ENCODE results near the gene HOXB4.

The HOXB4 gene

GRCh38 chr17:48571826-48572417 is 6.2 kb downstream of the HOXB4 start:
- DNase-seq (ENCODE audit: low read depth in 2 of 2), result no peak

- DNase-seq (ENCODE audit: low read depth in 2 of 2), result no peak
Measured at GRCh38 chr17:48571024-48571818, 6.9 kb downstream of the HOXB4 start.

DNA sequence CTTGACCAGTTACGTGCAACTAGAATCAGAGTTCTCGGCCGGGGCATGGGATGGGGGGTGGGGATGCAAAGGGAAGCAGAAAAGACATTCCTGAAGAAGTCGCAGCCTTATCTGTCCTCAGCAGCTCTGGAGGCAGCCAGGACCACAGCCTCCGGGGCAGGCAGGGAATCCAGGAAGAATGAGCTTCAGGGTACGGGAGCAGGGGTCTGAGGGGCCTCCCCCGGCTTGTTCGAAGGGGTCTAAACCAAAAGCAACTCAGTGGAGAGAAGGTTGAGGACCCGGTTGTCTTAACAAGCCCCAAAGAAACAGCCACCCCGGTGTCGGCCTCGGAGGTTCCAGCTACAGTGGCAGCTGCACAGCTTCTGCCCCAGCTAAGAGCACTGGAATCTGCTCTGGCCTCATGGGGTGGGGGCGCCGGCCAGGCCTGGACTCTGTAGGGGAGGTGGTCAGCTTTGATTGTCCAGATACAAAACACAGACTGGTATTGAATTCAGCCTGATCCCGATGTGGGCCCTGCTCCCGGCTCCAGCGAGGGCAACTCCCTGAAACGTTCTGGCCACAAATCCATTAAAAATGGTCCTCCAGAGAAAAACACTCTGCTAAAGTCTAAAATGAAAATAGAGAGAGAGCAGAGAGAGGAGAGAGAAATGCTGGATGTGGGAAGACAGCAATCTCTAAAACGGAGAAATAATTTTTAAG is 7.7 kb downstream of the HOXB4 start:
- no peak for DNase-seq (ENCODE audit: low read depth in 2 of 2)

GRCh38 chr17:48569674-48570324 is 8.4 kb downstream of the HOXB4 start:
- DNase-seq (ENCODE audit: low read depth in 2 of 2), result no peak

GRCh38 chr17:48569240-48569582 is 8.9 kb downstream of the HOXB4 start:
- DNase-seq (ENCODE audit: low read depth in 2 of 2), result no peak

DNA sequence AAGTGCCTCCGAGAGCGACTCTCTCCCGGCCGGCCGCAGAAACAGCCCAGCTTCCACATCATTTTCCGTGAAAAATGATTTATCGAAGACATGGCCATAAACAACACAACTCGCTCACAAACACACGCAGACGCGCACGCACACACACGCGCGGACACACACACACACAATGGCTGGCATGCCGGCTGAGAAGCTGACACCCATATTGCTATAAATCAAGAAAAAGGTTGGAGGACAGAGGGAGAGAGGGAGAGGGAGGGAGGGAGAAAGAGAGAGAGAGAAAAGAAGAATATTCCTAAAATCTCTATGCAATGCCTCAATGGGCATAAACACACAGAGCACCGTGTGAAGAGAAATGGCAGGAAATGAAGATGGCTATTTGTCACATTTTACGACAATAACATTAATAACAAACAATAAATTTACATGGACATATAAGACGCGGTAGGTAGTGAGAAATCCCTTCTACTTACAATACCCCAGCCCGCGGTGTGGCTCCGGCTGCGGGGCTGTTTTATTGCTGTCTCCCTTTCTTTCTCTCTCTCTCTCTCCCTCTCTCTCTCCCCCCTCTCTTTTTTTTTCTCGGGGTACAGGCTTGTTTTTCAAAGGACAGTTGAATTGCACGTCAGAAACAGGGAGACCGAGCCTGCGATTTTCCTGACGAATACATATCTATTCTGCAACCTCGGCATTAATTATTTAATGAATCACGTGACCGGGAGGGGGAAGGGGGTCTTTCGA is 9.5 kb downstream of the HOXB4 start:
- DNase-seq (ENCODE audit: low read depth in 2 of 2), result no peak

- DNase-seq (ENCODE audit: low read depth in 2 of 2), result no peak
Measured at GRCh38 chr17:48567646-48568354, 10.3 kb downstream of the HOXB4 start.

DNA sequence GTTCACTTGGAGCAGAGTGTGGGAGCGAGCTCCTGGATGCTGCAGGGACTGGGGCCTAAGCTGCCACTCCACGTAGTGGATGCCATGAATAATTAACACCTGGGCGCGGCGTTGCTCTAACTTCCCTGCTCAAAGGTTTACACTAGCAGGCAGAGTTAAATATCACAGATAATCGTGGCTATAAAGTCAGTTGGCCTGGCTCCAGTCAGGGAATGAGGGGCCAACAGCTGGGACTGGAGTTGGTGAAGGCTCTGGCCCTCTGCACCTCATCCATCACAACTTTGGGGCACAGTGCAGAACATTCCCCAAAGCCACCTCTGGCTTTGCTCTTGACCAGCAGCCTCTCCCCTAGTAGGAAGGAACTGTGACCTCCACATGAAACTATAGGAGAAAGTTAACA is 10.9 kb downstream of the HOXB4 start:
- no peak for DNase-seq (ENCODE audit: low read depth in 2 of 2)

GRCh38 chr17:48566717-48567116 is 11.4 kb downstream of the HOXB4 start:
- DNase-seq (ENCODE audit: low read depth in 2 of 2), result no peak

DNA sequence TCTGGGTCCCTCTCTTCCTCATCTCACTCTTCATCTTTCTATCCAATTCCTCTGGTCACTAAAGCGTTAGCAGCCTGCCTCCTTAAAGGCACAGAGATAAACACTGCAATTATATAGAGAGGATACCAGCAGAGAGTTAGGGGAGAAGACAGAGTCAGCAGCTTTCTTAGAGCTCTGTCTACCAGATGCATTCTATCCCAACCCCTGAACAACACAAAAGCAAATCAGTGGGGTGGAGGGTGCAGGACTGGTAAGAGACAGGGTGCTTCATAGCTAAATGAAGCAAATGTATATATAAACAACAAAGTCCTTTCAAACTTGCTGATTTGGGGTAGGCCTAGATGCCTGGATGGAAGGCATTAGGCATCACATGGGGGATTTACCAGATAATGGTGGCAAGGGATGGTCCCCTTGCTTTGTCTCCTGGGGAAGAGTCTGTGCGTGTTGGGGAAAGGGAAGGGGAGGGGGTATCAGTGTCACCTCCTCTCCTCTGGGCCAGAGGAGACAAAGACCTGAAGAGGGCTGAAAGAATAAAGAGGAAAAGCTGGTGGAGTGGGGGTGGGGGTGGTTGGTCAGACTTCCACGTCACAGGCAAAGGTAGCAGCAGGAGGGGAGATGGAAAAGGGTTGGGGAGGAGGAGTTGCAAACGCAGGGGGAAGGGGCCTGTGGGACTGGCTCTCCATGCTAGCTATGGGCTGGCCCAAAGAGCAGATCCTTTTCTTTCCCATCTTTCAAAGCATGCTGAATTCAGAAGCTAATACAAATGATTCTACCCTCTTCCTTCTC is 12.0 kb downstream of the HOXB4 start:
- DNase-seq (ENCODE audit: low read depth in 2 of 2), result no peak

- DNase-seq (ENCODE audit: low read depth in 2 of 2), result no peak
Measured at GRCh38 chr17:48565022-48565554, 13.1 kb downstream of the HOXB4 start.

GRCh38 chr17:48564188-48565021 is 13.7 kb downstream of the HOXB4 start:
- no peak for DNase-seq (ENCODE audit: low read depth in 2 of 2)

DNA sequence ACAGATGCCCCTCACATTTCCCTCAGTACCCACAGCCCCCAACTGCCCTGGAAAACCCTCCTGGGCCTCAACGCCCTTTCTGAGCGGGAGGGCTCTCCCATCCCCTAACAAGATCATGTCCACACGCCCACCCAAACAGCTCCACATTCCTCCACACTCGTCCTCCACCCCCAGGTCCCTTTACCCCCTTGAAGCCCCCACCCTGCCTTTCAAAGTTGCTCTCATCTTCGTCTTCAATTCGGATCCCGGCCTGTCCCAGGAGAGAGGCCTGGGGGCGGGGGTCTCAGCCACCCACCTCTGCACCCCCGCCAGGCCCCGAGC is 14.3 kb downstream of the HOXB4 start:
- no peak for DNase-seq (ENCODE audit: low read depth in 2 of 2)

GRCh38 chr17:48563385-48563838 is 14.7 kb downstream of the HOXB4 start:
- no peak for DNase-seq (ENCODE audit: low read depth in 2 of 2)

- no peak for DNase-seq (ENCODE audit: low read depth in 2 of 2)
Measured at GRCh38 chr17:48562934-48563333, 15.2 kb downstream of the HOXB4 start.

DNA sequence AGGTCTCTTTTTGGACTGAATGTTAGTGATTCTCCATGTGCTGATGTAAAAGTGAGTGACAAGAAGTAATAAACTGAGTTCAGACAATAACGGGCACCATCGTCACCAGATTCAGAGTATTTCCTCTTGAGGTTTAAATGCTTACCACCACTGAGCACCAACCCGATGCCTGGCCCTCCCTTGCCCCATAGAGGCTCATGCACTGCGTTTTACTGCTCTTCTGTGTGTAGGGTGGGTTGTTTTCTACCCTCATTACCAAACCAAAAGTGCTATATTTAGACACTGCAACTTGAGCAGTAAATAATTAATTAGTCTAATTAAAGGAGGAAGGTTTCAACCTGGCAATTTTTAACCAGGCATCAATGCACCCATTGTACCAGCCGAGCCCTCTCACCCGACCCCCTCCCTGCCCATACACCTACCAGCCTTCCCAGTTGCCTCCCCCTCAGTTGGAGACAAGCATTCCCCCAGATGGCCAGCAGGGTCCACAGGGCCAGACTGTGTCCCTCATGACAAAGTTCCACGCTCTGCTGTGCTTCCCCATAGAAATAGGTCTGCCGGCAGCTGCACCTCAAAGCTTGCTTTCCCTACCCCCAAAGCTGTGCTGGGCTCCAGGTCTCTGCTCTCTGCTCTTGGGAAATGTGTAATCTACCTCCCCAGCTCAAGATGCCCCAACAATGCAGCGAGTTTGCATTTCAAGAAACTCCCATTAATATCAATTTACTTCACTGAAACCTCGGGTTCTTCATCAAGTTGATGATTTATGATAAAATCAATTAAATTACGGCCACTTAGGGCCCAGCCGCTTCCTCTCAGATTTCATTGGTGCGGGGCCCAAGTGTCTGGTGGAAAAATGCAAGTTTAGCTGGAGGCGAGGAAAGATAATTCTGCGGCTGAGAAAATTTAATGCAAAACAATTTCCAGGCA is 16.0 kb downstream of the HOXB4 start:
- no peak for DNase-seq (ENCODE audit: low read depth in 2 of 2)

- no peak for DNase-seq (ENCODE audit: low read depth in 2 of 2)
Measured at GRCh38 chr17:48559840-48560817, 18.0 kb downstream of the HOXB4 start.

Data from stimulated activated CD4-positive, alpha-beta T cell treated with anti-CD3 and anti-CD28 coated beads, Interleukin-1b, Interleukin-23, amount 100 ng/mL, for 1 hour (primary cell).